Activated naive CD4-positive, alpha-beta T cell treated with anti-CD3 and anti-CD28 coated beads, Interleukin-2, amount 10 ng/mL, durations not matched to agents 7 days and 5 days (primary cell): ENCODE results near the gene FGFR2.

Source experiments
- CTCF ChIA-PET: fragments of 350-600 bp; sonication (Branson Sonifier 250); formaldehyde crosslinking; loops from one replicate; lab custom pipeline; 2021; ENCODE audit warnings: antibody characterized with exemption; lab: Charles Lee
- DNase-seq: peaks from one replicate; pipeline ENCODE4 v3.0.0-alpha.2; 2020
- H3K27ac Mint-ChIP-seq: one replicate; pipeline ENCODE4 v1.8.0; 2021; ENCODE audit warnings: mild to moderate bottlenecking, moderate library complexity, mixed read lengths
- H3K27me3 Mint-ChIP-seq: one replicate; pipeline ENCODE4 v1.8.0; 2021; ENCODE audit warnings: mild to moderate bottlenecking, mixed read lengths
- H3K36me3 Mint-ChIP-seq: one replicate; pipeline ENCODE4 v1.8.0; 2021; ENCODE audit warnings: mixed read lengths
- H3K4me1 Mint-ChIP-seq: one replicate; pipeline ENCODE4 v1.8.0; 2021; ENCODE audit warnings: mixed read lengths
- H3K4me3 Mint-ChIP-seq: one replicate; pipeline ENCODE4 v1.8.0; 2021; ENCODE audit warnings: mild to moderate bottlenecking, moderate library complexity, mixed read lengths
- H3K9me3 Mint-ChIP-seq: one replicate; pipeline ENCODE4 v1.8.0; 2021; ENCODE audit warnings: mixed read lengths

The FGFR2 gene

DNA sequence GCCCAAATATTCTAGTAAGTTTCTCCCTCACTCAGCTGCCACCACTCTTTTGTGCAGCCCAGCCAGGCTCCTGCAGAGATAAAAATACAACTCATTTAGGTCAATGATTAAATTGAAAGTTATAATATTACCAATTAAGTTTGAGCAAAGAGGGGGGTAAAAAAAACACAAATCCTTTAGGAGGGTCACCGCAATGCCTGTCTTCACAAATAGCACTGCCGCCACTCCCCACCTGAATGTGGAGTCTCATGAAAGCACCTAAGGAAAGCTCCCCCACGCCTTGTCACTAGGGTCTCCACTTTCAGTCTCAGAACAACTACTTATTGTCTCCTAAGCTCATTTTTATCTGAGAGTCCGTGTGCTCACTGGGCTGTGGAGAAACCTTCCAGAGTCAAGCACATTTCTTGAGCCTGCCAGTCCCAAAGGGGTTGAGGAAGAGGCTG lies 148.7 kb downstream of the FGFR2 start:
- Mint-ChIP-seq H3K36me3 (no peaks in the 10 kb centered on the region), H3K9me3 (no peaks in the 10 kb centered on the region), H3K4me1 (no peaks in the 10 kb centered on the region), H3K4me3 (no peak overlapping the region), H3K27me3 (no peaks in the 10 kb centered on the region), H3K27ac (no peak overlapping the region)
- CTCF ChIA-PET = no interaction called here
- no peak for DNase-seq

DNA sequence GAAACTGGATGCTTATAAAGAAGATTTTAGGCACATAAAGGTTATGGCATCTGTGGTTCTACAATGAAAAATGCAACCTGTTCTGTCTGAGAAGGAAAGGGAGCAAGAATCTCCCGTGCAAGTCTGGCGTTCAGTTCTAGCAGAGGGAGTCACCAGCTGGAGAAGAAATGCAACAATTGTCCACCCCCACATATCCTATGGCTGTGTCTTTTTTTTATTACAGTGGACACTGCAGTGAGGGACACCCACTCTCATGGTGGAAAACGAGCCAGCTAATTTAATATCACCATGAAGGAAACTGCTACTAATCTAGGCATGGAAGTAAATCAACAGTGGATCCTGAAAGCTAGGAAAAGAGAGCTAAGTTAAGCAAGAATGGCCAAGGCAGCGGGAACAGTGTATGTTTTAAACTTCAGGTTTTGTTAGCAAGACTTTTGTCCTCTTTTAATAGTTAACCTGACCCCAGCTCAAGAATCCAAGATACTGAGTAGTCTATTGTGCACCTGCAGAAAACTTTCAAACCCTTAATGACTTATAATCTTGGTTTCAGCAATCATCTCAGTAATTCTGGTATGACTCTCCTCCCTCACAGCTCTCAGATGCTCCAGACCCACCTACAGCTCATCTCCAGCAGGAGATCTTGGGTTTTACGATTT lies 149.3 kb downstream of the FGFR2 start:
- Mint-ChIP-seq H3K4me1 (no peaks in the 10 kb centered on the region), H3K4me3 (no peak overlapping the region), H3K36me3 (no peaks in the 10 kb centered on the region), H3K27me3 (no peaks in the 10 kb centered on the region), H3K9me3 (no peaks in the 10 kb centered on the region), H3K27ac (no peak overlapping the region)
- no peak for DNase-seq
- CTCF ChIA-PET = no interaction called here

DNA sequence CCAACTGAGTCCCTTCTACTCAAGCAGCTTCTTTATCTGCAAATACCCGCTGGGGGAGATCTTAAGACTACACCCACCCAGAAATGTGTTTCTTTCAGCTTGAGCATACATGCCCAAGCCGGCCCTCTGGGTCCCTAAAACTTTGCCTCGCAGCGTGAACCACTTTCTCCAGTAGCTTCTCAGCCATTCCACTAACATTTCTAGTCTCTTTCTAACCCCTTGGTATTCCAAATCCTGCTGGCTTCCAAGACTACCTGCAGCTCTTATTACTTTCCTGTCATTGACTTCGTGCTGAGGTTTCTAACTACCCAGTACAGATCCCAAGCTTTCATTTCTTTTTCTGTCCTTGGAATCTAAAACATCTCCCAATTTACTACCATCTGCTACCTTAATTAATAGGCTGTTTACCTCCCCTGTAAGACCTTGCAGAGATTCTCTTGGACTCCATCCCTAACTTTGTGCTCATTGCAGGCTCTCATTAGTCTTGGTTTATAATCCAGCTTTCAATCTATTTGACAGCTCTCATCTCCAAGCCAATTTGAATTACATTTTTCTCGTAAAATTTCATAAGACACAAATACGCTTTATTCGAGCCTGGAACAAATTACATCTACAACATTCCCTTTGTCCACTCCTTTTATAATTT lies 153.6 kb downstream of the FGFR2 start:
- no peaks in the 10 kb centered on the region for H3K9me3 Mint-ChIP-seq
- no peaks in the 10 kb centered on the region for H3K36me3 Mint-ChIP-seq
- H3K4me3 Mint-ChIP-seq = no peak overlapping the region
- no peaks in the 10 kb centered on the region for H3K27me3 Mint-ChIP-seq
- CTCF ChIA-PET = no interaction called here
- no peak for DNase-seq
- no peak overlapping the region for H3K27ac Mint-ChIP-seq
- no peaks in the 10 kb centered on the region for H3K4me1 Mint-ChIP-seq

DNA sequence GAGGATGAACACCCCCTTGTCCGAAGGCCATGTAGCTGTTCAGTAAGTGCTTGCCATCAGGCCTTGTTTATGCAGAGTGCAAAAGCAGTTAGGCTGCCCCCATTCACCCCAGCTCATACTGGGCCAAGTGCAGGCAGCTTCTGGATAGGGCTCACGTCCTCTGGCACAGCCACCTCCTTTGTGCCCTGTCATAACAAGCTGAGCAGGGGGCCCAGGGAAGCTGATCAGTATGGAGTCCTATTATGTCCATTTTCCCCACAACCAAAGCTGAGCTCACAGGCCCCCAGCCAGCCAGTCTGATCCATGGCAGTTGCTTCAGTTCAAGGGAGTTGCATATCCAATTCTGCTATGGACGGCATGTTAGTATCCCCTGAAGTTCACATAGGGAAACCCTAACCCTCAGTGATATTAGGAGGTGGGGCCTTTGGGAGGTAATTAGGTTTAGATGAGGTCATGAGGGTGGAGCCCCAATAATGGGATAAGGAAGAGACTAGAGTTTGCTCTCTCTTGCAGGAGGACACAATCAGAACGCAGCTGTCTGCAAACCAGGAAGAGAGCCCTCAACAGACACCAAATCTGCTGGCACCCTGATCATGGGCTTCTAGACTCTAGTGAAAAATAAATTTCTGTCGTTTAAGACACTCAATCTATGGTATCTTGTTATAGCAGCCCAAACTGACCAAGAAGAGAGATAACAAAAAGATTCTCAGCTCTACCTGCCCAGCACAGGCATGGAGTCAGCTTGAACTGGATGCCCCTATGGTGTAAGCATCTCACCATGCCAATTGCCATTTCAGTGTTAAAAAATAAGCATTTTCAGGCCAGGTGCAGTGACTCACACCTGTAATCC lies 155.9 kb downstream of the FGFR2 start:
- Mint-ChIP-seq H3K4me3 (no peak overlapping the region), H3K4me1 (no peaks in the 10 kb centered on the region), H3K27me3 (no peaks in the 10 kb centered on the region), H3K9me3 (no peaks in the 10 kb centered on the region), H3K27ac (no peak overlapping the region), H3K36me3 (no peaks in the 10 kb centered on the region)
- CTCF ChIA-PET = no interaction called here
- no peak for DNase-seq

DNA sequence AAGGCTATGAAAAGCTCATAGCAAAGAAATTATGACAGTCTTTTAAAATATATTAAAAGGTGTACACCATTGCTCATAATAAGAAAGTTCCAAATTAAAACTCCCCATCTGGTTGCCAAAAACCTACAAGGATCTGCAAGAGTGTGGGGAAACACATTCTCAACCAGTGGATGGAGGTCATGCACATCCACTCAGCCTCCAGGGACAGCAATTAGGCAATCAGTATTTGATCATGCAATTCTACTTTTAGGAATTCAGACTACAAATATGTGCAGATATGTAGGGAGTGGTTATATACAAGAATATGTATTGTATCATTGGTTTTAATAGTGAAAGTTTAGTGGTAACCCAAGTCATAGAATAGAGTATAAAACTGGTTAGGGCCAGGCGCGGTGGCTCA lies 157.8 kb downstream of the FGFR2 start:
- Mint-ChIP-seq H3K4me3 (no peak overlapping the region), H3K9me3 (no peaks in the 10 kb centered on the region), H3K36me3 (no peaks in the 10 kb centered on the region), H3K27ac (no peak overlapping the region), H3K27me3 (no peaks in the 10 kb centered on the region), H3K4me1 (no peaks in the 10 kb centered on the region)
- CTCF ChIA-PET = no interaction called here
- no peak for DNase-seq

DNA sequence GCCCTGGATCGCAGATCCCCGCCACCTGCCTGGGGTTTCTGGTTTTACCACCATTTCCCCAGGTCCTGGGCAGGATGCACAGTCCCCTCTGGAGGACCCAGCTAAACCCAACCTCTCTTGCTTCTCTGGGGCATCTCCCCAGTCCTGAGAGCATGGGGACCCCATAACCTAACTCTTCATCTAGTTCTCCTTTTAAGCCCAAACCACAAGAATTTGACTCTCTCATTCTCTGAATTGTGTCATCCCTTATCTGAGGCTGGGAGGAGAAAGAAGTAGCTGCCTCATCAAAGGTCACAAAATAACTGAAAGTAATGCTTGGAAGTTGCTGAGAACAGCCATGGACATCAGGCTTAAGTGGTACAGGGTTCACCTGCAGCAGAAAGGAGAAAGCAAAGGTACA lies 159.9 kb downstream of the FGFR2 start:
- Mint-ChIP-seq H3K27me3 (no peaks in the 10 kb centered on the region), H3K27ac (no peak overlapping the region), H3K36me3 (no peaks in the 10 kb centered on the region), H3K9me3 (no peaks in the 10 kb centered on the region), H3K4me1 (no peaks in the 10 kb centered on the region), H3K4me3 (no peak overlapping the region)
- DNase-seq = no peak
- CTCF ChIA-PET = no interaction called here

DNA sequence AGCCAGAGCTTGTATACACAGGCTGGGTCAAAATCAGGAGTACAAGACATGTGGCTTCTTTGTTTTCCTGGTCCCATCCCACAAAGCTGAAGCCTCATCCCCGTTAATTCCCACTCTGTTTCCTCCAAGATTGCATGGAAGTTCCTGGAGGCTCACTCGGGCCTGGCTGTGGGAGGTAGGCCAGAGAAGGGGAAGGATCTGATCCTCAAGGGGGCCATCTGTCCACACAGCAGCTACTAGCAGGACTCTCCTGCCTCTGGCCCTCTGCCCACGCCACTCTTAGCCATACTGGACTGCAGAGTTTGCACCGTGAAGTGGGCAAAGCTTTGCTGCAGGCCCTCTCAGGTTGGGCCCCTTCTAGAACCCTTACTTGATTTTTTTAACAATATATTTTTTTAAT lies 160.6 kb downstream of the FGFR2 start:
- DNase-seq = no peak
- H3K4me1 Mint-ChIP-seq = no peaks in the 10 kb centered on the region
- CTCF ChIA-PET = no interaction called here
- no peak overlapping the region for H3K4me3 Mint-ChIP-seq
- H3K9me3 Mint-ChIP-seq = no peaks in the 10 kb centered on the region
- H3K36me3 Mint-ChIP-seq = no peaks in the 10 kb centered on the region
- no peak overlapping the region for H3K27ac Mint-ChIP-seq
- no peaks in the 10 kb centered on the region for H3K27me3 Mint-ChIP-seq

DNA sequence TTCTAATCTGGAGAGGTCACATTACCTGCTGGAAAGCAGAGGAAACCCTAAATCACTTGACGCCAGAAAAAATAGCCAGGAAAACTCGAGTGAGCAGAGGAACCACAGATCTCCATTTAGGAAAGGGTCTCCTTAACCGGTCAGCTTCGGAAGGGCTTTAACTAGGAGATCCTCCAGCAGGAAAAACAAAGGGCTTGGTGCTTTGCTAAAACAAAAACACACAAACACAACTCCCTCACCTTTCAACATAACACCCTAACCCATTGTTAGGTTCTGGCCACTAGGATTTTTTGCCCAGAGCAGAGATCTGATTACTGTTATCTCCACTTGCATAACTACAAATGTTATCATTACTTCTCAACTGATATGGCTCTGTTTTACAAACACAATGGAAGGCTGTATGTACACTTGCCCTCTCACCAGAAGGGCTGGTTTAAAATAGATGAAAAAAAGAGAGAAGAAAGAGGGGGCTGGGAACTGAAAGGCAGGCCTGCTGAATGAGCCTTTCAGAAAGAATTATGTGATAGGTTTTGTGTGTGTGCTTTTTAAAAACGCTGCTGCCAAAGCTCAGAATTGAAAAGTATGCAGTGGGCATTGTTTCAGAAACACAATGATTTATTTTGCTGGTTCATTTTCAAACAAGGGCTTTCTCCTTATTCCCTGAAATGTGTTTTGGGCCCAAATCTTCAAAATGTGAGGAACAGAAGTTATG lies 161.5 kb downstream of the FGFR2 start:
- Mint-ChIP-seq H3K9me3 (no peaks in the 10 kb centered on the region), H3K36me3 (no peaks in the 10 kb centered on the region), H3K27me3 (no peaks in the 10 kb centered on the region), H3K27ac (no peak overlapping the region), H3K4me1 (no peaks in the 10 kb centered on the region), H3K4me3 (no peak overlapping the region)
- no peak for DNase-seq
- CTCF ChIA-PET = no interaction called here

DNA sequence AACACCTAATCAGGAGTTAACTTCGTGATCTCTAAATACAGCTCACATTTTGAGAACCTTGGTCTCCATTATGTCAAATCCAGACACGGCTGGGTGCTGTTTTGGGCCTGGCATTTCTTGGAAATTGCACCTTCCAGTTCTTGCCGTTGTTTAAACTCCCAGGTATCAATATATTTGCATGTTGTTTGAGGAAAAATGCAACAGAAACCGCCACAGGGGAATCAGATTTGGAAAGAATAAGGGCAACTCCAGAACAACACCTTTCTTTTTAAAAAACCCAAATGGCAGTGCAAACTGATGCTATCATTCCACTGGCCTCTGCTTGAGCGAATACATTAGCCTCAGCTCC lies 162.0 kb downstream of the FGFR2 start:
- no peak overlapping the region for H3K27ac Mint-ChIP-seq
- no peaks in the 10 kb centered on the region for H3K4me1 Mint-ChIP-seq
- H3K27me3 Mint-ChIP-seq = no peaks in the 10 kb centered on the region
- H3K36me3 Mint-ChIP-seq = no peaks in the 10 kb centered on the region
- no peak for DNase-seq
- no peak overlapping the region for H3K4me3 Mint-ChIP-seq
- CTCF ChIA-PET = no interaction called here
- H3K9me3 Mint-ChIP-seq = no peaks in the 10 kb centered on the region

DNA sequence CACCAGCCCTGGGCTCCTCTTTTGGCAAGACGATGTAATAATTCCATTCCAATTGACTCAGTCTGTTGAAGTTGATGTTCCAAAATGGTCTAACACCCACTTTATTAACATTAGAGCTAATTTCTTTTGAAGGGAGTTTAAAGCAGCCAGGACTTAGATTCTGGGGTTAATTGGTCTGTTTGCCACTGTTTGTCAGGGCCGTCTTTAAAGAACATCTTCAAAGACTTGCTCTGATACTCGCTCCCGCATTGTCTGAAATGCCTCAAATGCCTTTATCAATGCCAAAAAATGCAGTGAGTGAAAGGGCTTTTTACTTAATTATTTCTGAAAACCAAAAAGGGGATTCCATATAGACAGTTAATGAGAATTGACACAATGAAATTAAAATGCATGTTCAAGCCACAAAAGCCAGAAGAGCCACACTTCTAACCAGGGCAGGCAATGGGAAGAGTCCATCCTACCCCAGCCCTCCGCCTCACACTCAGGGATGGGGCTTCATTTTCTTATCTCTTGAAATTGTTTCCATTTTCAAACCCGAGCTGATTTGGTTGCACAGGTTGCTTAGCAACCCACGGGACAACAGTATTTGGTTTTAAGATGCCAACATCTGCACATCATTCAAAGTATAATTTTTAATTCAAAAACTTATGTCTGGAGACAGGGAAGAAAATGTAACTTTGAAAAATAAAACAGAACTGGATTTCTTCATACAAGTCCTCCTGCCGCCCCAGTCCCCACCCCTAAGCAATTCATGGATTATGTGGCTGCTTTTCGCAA lies 163.0 kb downstream of the FGFR2 start:
- H3K36me3 Mint-ChIP-seq = no peaks in the 10 kb centered on the region
- H3K9me3 Mint-ChIP-seq = peaks cover 6% of the 10 kb centered on the region
- CTCF ChIA-PET = no interaction called here
- no peak for DNase-seq
- H3K4me3 Mint-ChIP-seq = no peak overlapping the region
- no peaks in the 10 kb centered on the region for H3K4me1 Mint-ChIP-seq
- no peaks in the 10 kb centered on the region for H3K27me3 Mint-ChIP-seq
- no peak overlapping the region for H3K27ac Mint-ChIP-seq

DNA sequence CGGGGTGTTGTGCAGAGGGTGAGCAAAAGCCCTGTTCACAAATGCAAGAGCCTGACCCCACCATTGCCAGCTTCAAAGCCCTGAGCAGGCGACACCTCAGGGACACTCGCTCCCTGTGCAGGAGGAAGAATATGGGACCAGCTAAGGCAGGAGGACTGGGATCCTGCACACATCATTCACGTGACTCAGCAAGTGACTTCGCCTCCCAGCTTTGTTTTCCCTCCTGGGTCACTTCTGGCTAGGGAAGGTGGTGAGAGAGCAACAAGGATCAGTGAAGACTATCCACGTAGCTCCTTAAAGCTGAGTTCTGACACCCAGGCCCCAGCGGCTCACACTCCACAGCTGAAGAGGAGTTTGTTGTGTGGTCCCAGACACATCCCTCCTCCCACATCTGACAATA lies 164.3 kb downstream of the FGFR2 start:
- no peaks in the 10 kb centered on the region for H3K4me1 Mint-ChIP-seq
- H3K36me3 Mint-ChIP-seq = no peaks in the 10 kb centered on the region
- no peaks in the 10 kb centered on the region for H3K27me3 Mint-ChIP-seq
- DNase-seq = no peak
- H3K4me3 Mint-ChIP-seq = no peak overlapping the region
- no peak overlapping the region for H3K27ac Mint-ChIP-seq
- H3K9me3 Mint-ChIP-seq = peaks cover 6% of the 10 kb centered on the region
- CTCF ChIA-PET = no interaction called here

DNA sequence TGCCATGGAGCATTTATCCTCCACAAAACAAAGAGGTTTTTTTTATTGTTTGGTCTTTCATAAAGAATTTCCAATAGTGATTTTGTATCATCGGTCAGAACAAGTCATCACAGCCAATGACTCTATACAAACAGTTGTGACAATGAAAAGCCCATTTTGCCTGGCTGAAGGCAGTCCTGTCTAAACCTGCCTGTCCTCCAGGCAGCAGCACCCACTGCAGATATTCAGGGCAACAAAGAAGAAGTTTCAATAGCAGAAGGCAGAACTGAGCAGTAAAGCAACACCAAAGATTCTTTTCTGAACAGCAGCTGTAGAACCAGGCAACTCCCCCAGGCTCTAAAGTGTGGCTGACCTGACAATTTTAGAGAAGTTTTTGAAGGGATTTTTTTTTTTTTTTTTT lies 169.4 kb downstream of the FGFR2 start:
- peaks cover 6% of the 10 kb centered on the region for H3K9me3 Mint-ChIP-seq
- H3K27ac Mint-ChIP-seq = no peak overlapping the region
- CTCF ChIA-PET = no interaction called here

More for the DNA sequence above, 169.4 kb downstream of the FGFR2 start:
- Mint-ChIP-seq H3K27me3 (no peaks in the 10 kb centered on the region), H3K36me3 (no peaks in the 10 kb centered on the region), H3K4me3 (no peak overlapping the region), H3K4me1 (no peaks in the 10 kb centered on the region)
- no peak for DNase-seq
